G401.6 (cell line): ENCODE data around the gene SNX32.
"Not testable (repeated sequence)": the region's sequence is repeated elsewhere in the genome, so short reads cannot be mapped to it uniquely, and the experiment has no call there.

Experiments
- FAIRE-seq: peaks from 2 replicates; lab custom pipeline; 2012; peaks lifted over from hg19 to GRCh38; lab: Jason Lieb, UNC

SNX32 gene

GRCh38 chr11:65829459-65829858 is 4.3 kb upstream of the SNX32 start:
- FAIRE-seq = no peak

- FAIRE-seq = not testable (repeated sequence)
Observed at GRCh38 chr11:65832231-65832630, 1.5 kb upstream of the SNX32 start.

- FAIRE-seq = no peak
Observed at GRCh38 chr11:65834202-65834601, 439 bp downstream of the SNX32 start.

- FAIRE-seq = no peak
Observed at GRCh38 chr11:65842144-65842543, 8.4 kb downstream of the SNX32 start.

- FAIRE-seq = no peak
Observed at GRCh38 chr11:65843811-65844210, 10.0 kb downstream of the SNX32 start.

GRCh38 chr11:65844231-65844872 is 10.6 kb downstream of the SNX32 start:
- FAIRE-seq = no peak

GRCh38 chr11:65847746-65848145 is 14.0 kb downstream of the SNX32 start:
- FAIRE-seq = no peak

- not testable (repeated sequence) for FAIRE-seq
Observed at GRCh38 chr11:65848693-65849092, 14.9 kb downstream of the SNX32 start.

GRCh38 chr11:65849366-65849765 is 15.6 kb downstream of the SNX32 start:
- FAIRE-seq = no peak

- no peak for FAIRE-seq
Observed at GRCh38 chr11:65849771-65850216, 16.0 kb downstream of the SNX32 start.

- no peak for FAIRE-seq
Observed at GRCh38 chr11:65850217-65851082, 16.7 kb downstream of the SNX32 start.

- no peak for FAIRE-seq
Observed at GRCh38 chr11:65851083-65851579, 17.4 kb downstream of the SNX32 start.

GRCh38 chr11:65851811-65852507 is 18.2 kb downstream of the SNX32 start:
- no peak for FAIRE-seq

- no peak for FAIRE-seq
Observed at GRCh38 chr11:65852508-65853245, 18.9 kb downstream of the SNX32 start.

- FAIRE-seq = no peak
Observed at GRCh38 chr11:65853246-65853979, 19.6 kb downstream of the SNX32 start.

GRCh38 chr11:65854161-65854592 is 20.4 kb downstream of the SNX32 start:
- FAIRE-seq = no peak

- no peak for FAIRE-seq
Observed at GRCh38 chr11:65854852-65855837, 21.4 kb downstream of the SNX32 start.

GRCh38 chr11:65855927-65856363 is 22.2 kb downstream of the SNX32 start:
- FAIRE-seq = no peak

- FAIRE-seq = no peak
Observed at GRCh38 chr11:65856689-65857499, 23.1 kb downstream of the SNX32 start.
